HepG2 (cell line): ENCODE results near the gene SIK3.

Experiments
- DBP ChIP-seq: sonication (generic); formaldehyde crosslinking; IDR thresholded peaks from 2 replicates; pipeline ENCODE4 v1.4.0; 2020; ENCODE audit warnings: missing genetic modification reagents; ENCODE audit errors: not compliant biosample characterization
- MXD4 ChIP-seq: IDR thresholded peaks from 2 replicates; pipeline ENCODE4 v1.6.1; 2016; ENCODE audit warnings: mild to moderate bottlenecking, missing biosample characterization, missing genetic modification reagents
- NFATC3 ChIP-seq: sonication (generic); formaldehyde crosslinking; IDR thresholded peaks from 2 replicates; pipeline ENCODE4 v1.5.1; 2020; ENCODE audit warnings: mild to moderate bottlenecking, missing genetic modification reagents
- NR0B2 ChIP-seq: sonication (generic); formaldehyde crosslinking; IDR thresholded peaks from 2 replicates; pipeline ENCODE4 v1.4.0; 2020; ENCODE audit warnings: mild to moderate bottlenecking, missing genetic modification reagents
- ZNF12 ChIP-seq: sonication (generic); formaldehyde crosslinking; IDR thresholded peaks from 2 replicates; pipeline ENCODE4 v1.5.0; 2020; ENCODE audit warnings: missing genetic modification reagents
- TF ChIP-seq, protein P1 (sequence below): sonication (generic); formaldehyde crosslinking; IDR thresholded peaks from 2 replicates; pipeline ENCODE4 v1.5.0; 2020; ENCODE audit warnings: mild to moderate bottlenecking, missing genetic modification reagents, moderate library complexity
- TF ChIP-seq, protein P2 (sequence below), 2 experiments: sonication (generic) in 1 of 2; formaldehyde crosslinking in 1 of 2; IDR thresholded peaks; 2 replicates each; pipeline versions ENCODE4 v1.5.1 to v1.6.1; 2011 to 2020; ENCODE audit warnings: borderline replicate concordance in 1 of 2, low read depth in 1 of 2, low read length in 1 of 2, mild to moderate bottlenecking in 1 of 2, missing genetic modification reagents in 1 of 2, moderate library complexity in 1 of 2
- TF ChIP-seq, protein P3 (sequence below): sonication (generic); formaldehyde crosslinking; IDR thresholded peaks from 2 replicates; pipeline ENCODE4 v1.4.0; 2020; ENCODE audit warnings: mild to moderate bottlenecking, missing genetic modification reagents

DNA sequence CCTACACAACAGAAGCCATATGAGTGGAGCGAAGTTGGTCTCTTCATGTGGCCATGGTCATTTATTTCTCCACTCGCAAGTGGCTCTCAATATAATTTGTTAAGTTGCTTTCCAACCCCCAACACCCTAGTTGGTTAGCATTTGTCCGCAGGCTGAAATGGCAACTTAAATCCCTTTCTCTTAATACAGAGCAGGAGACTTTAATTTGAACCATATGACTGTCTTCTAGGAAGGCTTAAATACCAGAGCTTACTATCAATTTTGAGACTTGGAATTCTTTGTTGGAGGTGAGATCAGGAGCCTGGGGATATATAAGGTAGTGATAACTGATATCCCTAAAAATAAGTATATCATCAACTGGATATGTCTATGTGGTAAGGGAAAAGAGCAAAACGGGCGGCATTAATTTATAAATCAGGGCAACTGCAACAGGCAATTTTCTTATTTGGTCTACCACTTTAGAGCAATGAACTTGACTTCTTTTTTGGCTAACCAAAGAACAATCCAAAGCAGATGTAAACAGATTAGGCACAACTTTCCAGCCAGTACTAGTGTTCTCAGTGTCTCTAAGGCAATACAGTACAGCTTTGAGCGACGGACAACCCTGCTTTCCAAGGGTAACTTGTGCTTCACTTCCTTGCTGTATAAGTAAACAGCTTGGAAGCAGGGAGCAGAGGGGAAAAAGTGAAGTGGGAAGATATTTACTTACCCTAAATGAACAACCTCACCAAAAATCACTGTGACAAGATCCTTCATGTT lies 186.1 kb downstream of the SIK3 start:
- TF ChIP-seq NR0B2 (no peak), NFATC3 (CRISPR knock-in tag) (no peak), ZNF12 (CRISPR knock-in tag) (no peak), MXD4 (CRISPR knock-in tag) (no peak), DBP (CRISPR knock-in tag) (no peak)
- TF ChIP-seq, protein P1, sequence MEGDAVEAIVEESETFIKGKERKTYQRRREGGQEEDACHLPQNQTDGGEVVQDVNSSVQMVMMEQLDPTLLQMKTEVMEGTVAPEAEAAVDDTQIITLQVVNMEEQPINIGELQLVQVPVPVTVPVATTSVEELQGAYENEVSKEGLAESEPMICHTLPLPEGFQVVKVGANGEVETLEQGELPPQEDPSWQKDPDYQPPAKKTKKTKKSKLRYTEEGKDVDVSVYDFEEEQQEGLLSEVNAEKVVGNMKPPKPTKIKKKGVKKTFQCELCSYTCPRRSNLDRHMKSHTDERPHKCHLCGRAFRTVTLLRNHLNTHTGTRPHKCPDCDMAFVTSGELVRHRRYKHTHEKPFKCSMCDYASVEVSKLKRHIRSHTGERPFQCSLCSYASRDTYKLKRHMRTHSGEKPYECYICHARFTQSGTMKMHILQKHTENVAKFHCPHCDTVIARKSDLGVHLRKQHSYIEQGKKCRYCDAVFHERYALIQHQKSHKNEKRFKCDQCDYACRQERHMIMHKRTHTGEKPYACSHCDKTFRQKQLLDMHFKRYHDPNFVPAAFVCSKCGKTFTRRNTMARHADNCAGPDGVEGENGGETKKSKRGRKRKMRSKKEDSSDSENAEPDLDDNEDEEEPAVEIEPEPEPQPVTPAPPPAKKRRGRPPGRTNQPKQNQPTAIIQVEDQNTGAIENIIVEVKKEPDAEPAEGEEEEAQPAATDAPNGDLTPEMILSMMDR, result no peak
- TF ChIP-seq, protein P2, sequence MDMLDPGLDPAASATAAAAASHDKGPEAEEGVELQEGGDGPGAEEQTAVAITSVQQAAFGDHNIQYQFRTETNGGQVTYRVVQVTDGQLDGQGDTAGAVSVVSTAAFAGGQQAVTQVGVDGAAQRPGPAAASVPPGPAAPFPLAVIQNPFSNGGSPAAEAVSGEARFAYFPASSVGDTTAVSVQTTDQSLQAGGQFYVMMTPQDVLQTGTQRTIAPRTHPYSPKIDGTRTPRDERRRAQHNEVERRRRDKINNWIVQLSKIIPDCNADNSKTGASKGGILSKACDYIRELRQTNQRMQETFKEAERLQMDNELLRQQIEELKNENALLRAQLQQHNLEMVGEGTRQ (IDR thresholded peaks at IDR 0.05; ENCODE audit: low read depth, low read length), result no peak
- TF ChIP-seq, protein P2 (CRISPR knock-in tag; IDR thresholded peaks at IDR 0.05; ENCODE audit: borderline replicate concordance), result no peak
- TF ChIP-seq, protein P3, sequence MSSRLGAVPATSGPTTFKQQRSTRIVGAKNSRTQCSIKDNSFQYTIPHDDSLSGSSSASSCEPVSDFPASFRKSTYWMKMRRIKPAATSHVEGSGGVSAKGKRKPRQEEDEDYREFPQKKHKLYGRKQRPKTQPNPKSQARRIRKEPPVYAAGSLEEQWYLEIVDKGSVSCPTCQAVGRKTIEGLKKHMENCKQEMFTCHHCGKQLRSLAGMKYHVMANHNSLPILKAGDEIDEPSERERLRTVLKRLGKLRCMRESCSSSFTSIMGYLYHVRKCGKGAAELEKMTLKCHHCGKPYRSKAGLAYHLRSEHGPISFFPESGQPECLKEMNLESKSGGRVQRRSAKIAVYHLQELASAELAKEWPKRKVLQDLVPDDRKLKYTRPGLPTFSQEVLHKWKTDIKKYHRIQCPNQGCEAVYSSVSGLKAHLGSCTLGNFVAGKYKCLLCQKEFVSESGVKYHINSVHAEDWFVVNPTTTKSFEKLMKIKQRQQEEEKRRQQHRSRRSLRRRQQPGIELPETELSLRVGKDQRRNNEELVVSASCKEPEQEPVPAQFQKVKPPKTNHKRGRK, result no peak
